A673 (cell line): ENCODE data around the gene PPM1F.
"Not testable (repeated sequence)": the region's sequence is repeated elsewhere in the genome, so short reads cannot be mapped to it uniquely, and the experiment has no call there.

Experiments
- EZH2 ChIP-seq: fragments of 200-600 bp; sonication (generic); IDR thresholded peaks from 2 replicates; pipeline ENCODE4 v1.6.1; 2017; ENCODE audit warnings: borderline replicate concordance, low read depth, mild to moderate bottlenecking, mixed read lengths, antibody characterized with exemption, low read length; ENCODE audit not compliant: poor library complexity, severe bottlenecking
- TF ChIP-seq, protein P1 (sequence below): fragments of 300-800, 200-600 bp; sonication (generic); conservative IDR thresholded peaks from 2 replicates; pipeline ENCODE4 v1.5.1; 2017; ENCODE audit warnings: low read depth, mild to moderate bottlenecking, antibody characterized with exemption, low read length, moderate library complexity, mixed read lengths

DNA sequence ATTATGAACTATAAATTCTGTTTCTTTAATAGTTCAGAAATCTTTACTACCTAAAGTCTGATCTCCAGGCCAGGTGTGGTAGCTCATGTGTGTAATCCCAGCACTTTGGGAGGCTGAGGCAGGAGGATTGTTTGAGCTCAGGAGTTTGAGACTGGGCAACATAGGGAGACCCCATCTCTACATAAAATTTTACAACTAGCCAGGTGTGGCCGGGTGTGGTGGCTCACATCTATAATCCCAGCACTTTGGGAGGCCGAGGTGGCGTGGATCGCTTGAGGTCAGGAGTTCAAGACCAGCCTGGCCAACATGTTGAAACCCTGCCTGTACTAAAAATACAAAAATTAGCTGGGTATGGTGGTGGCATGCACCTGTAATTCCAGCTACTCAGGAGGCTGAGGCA is 79.9 kb downstream of the PPM1F start:
- TF ChIP-seq, protein P1, sequence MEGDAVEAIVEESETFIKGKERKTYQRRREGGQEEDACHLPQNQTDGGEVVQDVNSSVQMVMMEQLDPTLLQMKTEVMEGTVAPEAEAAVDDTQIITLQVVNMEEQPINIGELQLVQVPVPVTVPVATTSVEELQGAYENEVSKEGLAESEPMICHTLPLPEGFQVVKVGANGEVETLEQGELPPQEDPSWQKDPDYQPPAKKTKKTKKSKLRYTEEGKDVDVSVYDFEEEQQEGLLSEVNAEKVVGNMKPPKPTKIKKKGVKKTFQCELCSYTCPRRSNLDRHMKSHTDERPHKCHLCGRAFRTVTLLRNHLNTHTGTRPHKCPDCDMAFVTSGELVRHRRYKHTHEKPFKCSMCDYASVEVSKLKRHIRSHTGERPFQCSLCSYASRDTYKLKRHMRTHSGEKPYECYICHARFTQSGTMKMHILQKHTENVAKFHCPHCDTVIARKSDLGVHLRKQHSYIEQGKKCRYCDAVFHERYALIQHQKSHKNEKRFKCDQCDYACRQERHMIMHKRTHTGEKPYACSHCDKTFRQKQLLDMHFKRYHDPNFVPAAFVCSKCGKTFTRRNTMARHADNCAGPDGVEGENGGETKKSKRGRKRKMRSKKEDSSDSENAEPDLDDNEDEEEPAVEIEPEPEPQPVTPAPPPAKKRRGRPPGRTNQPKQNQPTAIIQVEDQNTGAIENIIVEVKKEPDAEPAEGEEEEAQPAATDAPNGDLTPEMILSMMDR, result not testable (repeated sequence)
- not testable (repeated sequence) for TF ChIP-seq EZH2
